ENCODE results near the gene ZBTB44.

Gene ZBTB44

GRCh38 chr11:130216591-130217132, 98.1 kb downstream of the ZBTB44 start:
- Mint-ChIP-seq H3K27me3 (no peaks in the 10 kb centered on the region), H3K36me3 (peaks cover 2% of the 10 kb centered on the region), H3K4me1 (peaks cover 11% of the 10 kb centered on the region), H3K27ac (no peak overlapping the region), H3K4me3 (no peak overlapping the region), H3K9me3 (no peaks in the 10 kb centered on the region)
- no peak for ATAC-seq

DNA sequence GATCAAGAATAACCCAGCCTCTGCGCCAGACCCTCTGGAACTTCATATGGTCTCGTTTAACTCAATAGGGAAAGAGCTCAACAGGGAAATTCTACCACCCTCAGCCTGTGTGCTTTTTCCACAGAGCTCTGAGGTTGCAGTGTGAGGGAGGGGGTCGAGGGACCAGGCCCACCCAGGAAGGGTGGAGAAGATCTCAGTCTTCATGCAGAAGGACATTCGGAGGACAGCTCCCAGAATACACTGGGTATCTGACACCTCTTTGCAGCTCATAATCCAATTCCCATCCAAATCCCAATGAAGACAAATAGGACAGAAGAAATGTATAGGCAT, 98.5 kb downstream of the ZBTB44 start:
- Mint-ChIP-seq H3K27ac (no peak overlapping the region), H3K27me3 (no peaks in the 10 kb centered on the region), H3K4me3 (no peak overlapping the region), H3K4me1 (peaks cover 11% of the 10 kb centered on the region), H3K9me3 (no peaks in the 10 kb centered on the region), H3K36me3 (peaks cover 7% of the 10 kb centered on the region)
- no peak for ATAC-seq

DNA sequence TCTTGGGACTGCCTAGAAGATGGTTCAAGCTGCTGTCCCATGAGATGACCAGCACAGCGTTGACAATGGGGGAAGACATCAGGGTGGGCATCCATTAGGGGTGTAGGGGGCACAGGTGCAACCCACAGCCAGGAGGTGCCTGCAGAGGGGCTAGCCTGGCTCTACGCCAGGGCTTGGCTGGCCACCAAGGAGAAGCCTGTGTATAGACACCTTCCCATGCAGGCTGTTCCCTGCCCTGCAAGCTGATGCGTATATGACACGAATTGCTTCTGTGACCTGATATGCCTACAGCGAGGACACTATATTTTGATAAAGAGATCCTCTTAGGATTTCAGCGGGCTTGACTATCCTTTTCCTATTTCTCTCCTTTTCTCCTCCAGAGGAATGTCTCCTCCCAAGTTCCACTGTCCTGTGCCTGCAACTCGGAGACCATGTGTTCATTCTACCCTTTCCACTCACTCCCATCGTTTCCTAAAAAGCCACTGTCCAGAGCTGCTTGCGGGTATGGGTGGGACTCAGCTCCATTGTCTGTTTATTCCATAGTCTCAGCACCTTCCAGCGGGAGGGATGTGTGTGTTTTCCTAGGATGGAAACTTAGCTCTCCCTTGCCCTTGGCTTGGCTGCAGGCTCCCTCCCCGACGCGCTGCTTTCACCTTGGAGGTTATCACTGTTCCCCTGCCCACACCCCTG, 99.0 kb downstream of the ZBTB44 start:
- peaks cover 7% of the 10 kb centered on the region for H3K36me3 Mint-ChIP-seq
- H3K4me1 Mint-ChIP-seq, result peaks cover 8% of the 10 kb centered on the region
- no peak for ATAC-seq
- H3K4me3 Mint-ChIP-seq, result no peak overlapping the region
- no peaks in the 10 kb centered on the region for H3K9me3 Mint-ChIP-seq
- no peaks in the 10 kb centered on the region for H3K27me3 Mint-ChIP-seq
- no peak overlapping the region for H3K27ac Mint-ChIP-seq

DNA sequence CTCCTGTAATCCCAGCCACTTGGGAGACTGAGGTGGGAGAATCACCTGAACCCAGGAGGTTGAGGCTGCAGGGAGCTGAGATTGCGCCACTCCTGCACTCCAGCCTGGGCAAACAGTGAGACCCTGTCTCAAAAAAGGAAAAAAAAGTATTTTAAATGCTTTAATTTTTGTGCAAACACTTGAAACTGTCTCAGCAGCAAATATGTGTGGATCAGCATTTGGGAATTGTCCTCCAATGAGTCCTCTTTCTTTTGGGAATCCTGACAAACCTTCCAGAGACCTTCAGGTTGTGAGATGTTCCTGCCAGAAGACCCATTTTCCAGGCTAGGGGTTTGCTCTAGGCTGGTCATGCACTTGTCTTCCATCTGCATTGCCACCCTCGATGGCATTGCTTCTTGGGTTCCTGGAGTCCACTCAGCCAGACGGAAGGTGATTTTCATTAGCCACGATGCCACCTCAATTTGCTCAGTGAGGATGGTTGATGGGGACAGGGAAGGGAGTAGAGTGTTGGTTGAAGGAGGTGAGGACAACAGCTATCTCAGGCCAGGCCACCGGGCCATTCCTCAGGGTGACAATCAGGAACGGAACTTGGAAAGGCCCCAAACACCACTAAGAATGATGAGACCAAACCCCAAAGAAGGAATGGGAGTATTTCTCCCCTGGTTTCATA, 99.7 kb downstream of the ZBTB44 start:
- Mint-ChIP-seq H3K9me3 (no peaks in the 10 kb centered on the region), H3K36me3 (peaks cover 7% of the 10 kb centered on the region), H3K4me1 (peaks cover 6% of the 10 kb centered on the region), H3K27ac (no peak overlapping the region), H3K27me3 (no peaks in the 10 kb centered on the region), H3K4me3 (no peak overlapping the region)
- ATAC-seq, result no peak

DNA sequence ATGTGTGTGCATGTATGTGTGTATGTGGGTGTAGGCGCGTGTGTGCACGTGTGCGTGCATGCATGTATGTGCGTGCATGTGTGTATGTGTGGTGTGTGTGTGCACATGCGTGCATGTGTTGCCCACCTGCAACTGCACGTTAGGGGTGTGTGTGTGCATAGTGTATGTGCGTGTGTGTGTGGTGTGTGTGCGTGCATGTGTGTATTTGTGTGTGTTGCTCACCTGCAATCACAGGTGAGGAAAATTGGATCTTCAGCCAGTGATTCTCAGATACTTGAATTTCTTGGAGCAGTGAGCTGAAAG, 100.8 kb downstream of the ZBTB44 start:
- Mint-ChIP-seq H3K4me1 (peaks cover 6% of the 10 kb centered on the region), H3K27ac (no peak overlapping the region), H3K27me3 (no peaks in the 10 kb centered on the region), H3K9me3 (no peaks in the 10 kb centered on the region), H3K36me3 (peaks cover 10% of the 10 kb centered on the region), H3K4me3 (no peak overlapping the region)
- no peak for ATAC-seq

DNA sequence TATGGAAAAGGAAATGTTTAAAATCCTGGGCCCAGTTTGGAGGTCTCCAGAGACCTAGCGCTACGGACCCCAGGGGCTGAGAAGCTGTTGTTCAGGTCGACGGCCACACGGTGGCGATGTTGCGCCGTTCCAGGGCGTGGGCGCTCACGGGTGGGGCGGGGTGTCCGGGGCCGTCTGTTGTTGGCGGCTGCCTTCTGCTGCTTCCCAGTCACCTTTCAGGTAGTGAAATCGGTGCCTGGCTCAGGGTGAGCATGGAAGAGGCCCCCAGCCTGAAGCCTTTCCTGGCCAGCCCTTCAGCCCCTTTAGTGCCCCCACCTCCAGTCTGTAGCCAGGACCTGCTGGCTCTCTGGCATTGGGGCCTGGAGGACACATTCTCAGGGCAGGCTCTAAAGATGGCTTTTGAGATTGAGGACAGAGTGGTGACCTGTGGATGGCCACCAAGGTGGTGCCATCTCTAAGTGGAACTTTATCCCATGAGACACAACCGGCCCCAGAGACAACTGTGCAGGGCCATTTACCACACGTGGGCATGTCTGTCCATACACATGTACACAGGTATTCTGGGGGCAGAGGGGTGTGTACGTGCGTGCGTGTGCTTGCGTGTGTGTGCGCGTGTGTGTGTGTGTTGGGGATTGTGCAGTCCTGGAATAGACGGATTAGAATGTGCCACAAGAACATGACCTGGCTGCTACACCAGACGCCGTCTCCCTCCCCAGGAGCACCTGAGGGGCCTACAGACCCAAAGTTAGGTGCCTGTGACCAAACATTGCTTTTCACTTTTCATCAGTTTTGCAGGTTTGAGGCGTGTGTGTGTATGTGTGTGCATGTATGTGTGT, 101.4 kb downstream of the ZBTB44 start:
- Mint-ChIP-seq H3K36me3 (peaks cover 16% of the 10 kb centered on the region), H3K9me3 (no peaks in the 10 kb centered on the region), H3K27me3 (no peaks in the 10 kb centered on the region), H3K27ac (no peak overlapping the region), H3K4me1 (peaks cover 6% of the 10 kb centered on the region), H3K4me3 (no peak overlapping the region)
- peak; percentile 77 for ATAC-seq

GRCh38 chr11:130212431-130212961, 102.2 kb downstream of the ZBTB44 start:
- Mint-ChIP-seq H3K27ac (no peak overlapping the region), H3K4me1 (peaks cover 6% of the 10 kb centered on the region), H3K9me3 (no peaks in the 10 kb centered on the region), H3K27me3 (no peaks in the 10 kb centered on the region), H3K4me3 (no peak overlapping the region), H3K36me3 (peaks cover 19% of the 10 kb centered on the region)
- no peak for ATAC-seq

- H3K4me1 Mint-ChIP-seq, result peaks cover 6% of the 10 kb centered on the region
- no peak for ATAC-seq
- no peak overlapping the region for H3K4me3 Mint-ChIP-seq
- no peaks in the 10 kb centered on the region for H3K9me3 Mint-ChIP-seq
- H3K36me3 Mint-ChIP-seq, result peaks cover 19% of the 10 kb centered on the region
- H3K27me3 Mint-ChIP-seq, result no peaks in the 10 kb centered on the region
- H3K27ac Mint-ChIP-seq, result no peak overlapping the region
Observed at GRCh38 chr11:130211781-130212401, 102.8 kb downstream of the ZBTB44 start.

DNA sequence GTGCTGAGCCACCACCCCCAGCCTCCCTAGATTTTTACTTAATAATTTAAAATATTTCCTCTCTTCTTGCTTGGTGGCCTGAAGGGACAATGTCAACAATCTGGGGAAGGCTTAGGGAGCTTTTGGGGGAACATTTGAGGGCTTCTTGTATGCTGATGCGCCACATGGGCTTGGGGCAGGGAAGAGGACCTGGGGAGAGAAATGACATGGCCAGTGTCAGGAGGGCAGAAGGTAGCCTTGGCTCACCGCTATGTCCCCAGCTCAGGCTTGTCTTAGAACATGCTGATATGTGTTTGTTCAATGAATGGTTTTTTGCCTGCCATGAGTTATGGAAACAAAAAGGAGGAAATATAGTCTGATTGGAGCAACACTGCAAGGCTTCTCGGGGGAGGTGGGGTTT, 103.6 kb downstream of the ZBTB44 start:
- peaks cover 6% of the 10 kb centered on the region for H3K4me1 Mint-ChIP-seq
- no peaks in the 10 kb centered on the region for H3K27me3 Mint-ChIP-seq
- ATAC-seq, result no peak
- H3K9me3 Mint-ChIP-seq, result no peaks in the 10 kb centered on the region
- no peak overlapping the region for H3K4me3 Mint-ChIP-seq
- no peak overlapping the region for H3K27ac Mint-ChIP-seq
- H3K36me3 Mint-ChIP-seq, result peaks cover 19% of the 10 kb centered on the region

DNA sequence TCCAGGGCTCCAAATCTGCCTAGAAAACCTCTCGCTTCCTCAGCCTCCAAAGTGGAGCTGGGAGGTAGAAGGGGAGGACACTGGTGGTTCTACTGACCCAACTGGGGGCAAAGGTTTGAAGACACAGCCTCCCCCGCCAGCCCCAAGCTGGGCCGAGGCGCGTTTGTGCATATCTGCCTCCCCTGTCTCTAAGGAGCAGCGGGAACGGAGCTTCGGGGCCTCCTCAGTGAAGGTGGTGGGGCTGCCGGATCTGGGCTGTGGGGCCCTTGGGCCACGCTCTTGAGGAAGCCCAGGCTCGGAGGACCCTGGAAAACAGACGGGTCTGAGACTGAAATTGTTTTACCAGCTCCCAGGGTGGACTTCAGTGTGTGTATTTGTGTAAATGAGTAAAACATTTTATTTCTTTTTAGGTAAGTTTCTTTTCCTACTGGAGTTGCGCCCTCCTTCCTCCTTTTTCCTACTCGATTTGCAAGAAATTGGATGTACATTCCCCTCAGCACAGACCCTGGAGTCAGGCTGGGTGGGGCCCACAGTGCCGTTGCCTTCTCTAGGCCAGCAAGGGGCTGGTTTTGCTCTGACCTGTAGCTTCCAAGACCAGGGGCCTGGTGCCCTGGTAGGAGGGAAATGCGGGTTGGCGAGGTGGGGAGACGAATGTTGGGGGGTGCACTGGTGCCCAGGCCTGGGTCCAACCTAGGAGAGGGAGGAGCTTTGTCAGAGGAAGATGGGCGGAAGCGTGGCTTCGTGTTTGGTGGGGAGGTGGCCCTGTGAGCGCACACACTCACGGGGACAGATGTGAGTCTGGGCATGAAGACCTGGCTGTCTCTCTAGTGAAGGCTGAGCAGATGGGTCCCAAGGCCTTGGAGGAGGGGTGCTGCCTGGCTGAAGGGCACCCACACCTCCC, 104.5 kb downstream of the ZBTB44 start:
- H3K4me1 Mint-ChIP-seq, result peaks cover 6% of the 10 kb centered on the region
- H3K27ac Mint-ChIP-seq, result no peak overlapping the region
- no peak overlapping the region for H3K4me3 Mint-ChIP-seq
- H3K36me3 Mint-ChIP-seq, result peaks cover 24% of the 10 kb centered on the region
- no peaks in the 10 kb centered on the region for H3K9me3 Mint-ChIP-seq
- no peaks in the 10 kb centered on the region for H3K27me3 Mint-ChIP-seq
- no peak for ATAC-seq

- ATAC-seq, result peak; percentile 28
- H3K27me3 Mint-ChIP-seq, result no peaks in the 10 kb centered on the region
Observed at GRCh38 chr11:130209128-130209932, 105.4 kb downstream of the ZBTB44 start.

GRCh38 chr11:130208241-130209127, 106.2 kb downstream of the ZBTB44 start:
- Mint-ChIP-seq H3K4me3 (no peak overlapping the region), H3K4me1 (peaks cover 9% of the 10 kb centered on the region), H3K9me3 (no peaks in the 10 kb centered on the region), H3K36me3 (peaks cover 31% of the 10 kb centered on the region), H3K27me3 (no peaks in the 10 kb centered on the region), H3K27ac (no peak overlapping the region)
- no peak for ATAC-seq

More at GRCh38 chr11:130209128-130209932, 105.4 kb downstream of the ZBTB44 start:
- H3K9me3 Mint-ChIP-seq, result no peaks in the 10 kb centered on the region
- H3K36me3 Mint-ChIP-seq, result peaks cover 24% of the 10 kb centered on the region
- H3K27ac Mint-ChIP-seq, result no peak overlapping the region
- peaks cover 6% of the 10 kb centered on the region for H3K4me1 Mint-ChIP-seq
- H3K4me3 Mint-ChIP-seq, result no peak overlapping the region

- Mint-ChIP-seq H3K4me1 (peaks cover 27% of the 10 kb centered on the region), H3K9me3 (no peaks in the 10 kb centered on the region), H3K4me3 (no peak overlapping the region), H3K27me3 (no peaks in the 10 kb centered on the region), H3K36me3 (peaks cover 45% of the 10 kb centered on the region), H3K27ac (peak overlapping the region; percentile 26)
- ATAC-seq, result no peak
Observed at GRCh38 chr11:130206141-130206540, 108.6 kb downstream of the ZBTB44 start.
